Endothelial cell of hepatic sinusoid (primary cell): ENCODE data around the gene ZBTB12.
"Not testable (repeated sequence)": the region's sequence is repeated elsewhere in the genome, so short reads cannot be mapped to it uniquely, and the experiment has no call there.

ENCODE experiments used
- in situ Hi-C: cut with HindIII; loops from 2 replicates; pipeline ENCODE4 v1.10.0; 2017; ENCODE audit warnings: low sequenced_read_pairs

Gene ZBTB12

GRCh38 chr6:31901953-31902643 is at the start of gene ZBTB12:
ZBTB12 (minus strand) TSS chr6:31902086; CDS start chr6:31901305, 781 bp downstream.
- in situ Hi-C loops, result no loop called here

DNA sequence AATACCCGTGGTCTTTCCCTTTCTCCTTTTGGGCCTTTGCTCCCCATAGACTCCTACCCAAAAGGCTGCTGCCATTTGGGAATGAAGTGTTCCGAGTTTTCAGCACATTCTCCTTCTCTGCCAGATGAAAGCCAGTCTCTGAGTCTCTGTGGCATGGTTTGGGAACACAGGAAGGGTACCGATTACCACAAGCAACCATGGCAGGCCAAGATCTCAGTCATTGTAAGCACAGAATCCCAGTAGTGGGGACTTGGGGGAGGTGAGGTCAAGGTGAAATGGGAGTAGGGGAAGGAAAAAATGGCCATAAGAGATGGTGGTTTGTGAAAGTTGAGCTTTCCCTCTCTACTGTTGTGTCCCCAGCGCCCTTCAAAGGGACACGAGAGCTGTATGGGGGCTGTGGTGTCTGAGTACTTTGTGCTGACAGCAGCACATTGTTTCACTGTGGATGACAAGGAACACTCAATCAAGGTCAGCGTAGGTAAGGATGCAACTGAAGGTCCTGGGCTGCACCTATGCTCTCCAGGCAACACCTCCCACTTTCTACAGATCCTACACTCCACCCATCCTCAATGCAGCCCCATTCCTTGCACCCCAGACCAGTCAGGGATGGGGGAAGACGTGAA is 48.2 kb upstream of the ZBTB12 start:
- in situ Hi-C loops, result no loop called here

- in situ Hi-C loops, result no loop called here
These were observed 47.0 kb upstream of the ZBTB12 start for GRCh38 chr6:31948753-31949413.

DNA sequence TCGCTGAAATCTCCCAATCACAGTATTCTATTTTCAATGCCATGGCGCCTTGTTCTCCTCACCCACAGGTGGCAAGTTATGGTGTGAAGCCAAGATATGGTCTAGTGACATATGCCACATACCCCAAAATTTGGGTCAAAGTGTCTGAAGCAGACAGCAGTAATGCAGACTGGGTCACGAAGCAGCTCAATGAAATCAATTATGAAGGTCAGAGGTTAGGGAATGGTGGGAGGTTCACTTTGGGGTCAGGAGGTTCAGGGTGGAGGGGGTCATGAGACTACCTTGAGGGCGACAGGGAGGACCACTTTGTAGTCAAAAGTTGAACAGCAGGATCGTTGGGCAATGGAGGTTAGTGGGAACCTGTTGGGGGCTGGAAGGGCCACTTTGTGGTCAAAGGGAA is 46.4 kb upstream of the ZBTB12 start:
- in situ Hi-C loops, result no loop called here

GRCh38 chr6:31947864-31948263 is 46.0 kb upstream of the ZBTB12 start:
- in situ Hi-C loops, result no loop called here

DNA sequence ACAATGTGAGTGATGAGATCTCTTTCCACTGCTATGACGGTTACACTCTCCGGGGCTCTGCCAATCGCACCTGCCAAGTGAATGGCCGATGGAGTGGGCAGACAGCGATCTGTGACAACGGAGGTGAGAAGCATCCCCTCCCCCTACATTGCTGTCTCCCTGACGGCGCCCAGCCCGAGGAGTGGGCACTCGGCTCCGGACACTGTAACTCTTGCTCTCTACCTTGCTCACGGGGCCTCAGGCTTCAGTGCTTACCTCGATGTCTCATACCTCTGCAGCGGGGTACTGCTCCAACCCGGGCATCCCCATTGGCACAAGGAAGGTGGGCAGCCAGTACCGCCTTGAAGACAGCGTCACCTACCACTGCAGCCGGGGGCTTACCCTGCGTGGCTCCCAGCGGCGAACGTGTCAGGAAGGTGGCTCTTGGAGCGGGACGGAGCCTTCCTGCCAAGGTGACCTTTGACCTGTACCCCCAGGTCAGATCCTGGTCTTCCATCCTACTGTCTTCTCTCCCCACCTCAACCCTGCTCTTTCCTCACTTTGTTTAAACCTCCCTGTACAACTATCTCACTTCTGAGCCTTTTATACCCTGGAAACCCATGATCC is 45.3 kb upstream of the ZBTB12 start:
- in situ Hi-C loops, result no loop called here

DNA sequence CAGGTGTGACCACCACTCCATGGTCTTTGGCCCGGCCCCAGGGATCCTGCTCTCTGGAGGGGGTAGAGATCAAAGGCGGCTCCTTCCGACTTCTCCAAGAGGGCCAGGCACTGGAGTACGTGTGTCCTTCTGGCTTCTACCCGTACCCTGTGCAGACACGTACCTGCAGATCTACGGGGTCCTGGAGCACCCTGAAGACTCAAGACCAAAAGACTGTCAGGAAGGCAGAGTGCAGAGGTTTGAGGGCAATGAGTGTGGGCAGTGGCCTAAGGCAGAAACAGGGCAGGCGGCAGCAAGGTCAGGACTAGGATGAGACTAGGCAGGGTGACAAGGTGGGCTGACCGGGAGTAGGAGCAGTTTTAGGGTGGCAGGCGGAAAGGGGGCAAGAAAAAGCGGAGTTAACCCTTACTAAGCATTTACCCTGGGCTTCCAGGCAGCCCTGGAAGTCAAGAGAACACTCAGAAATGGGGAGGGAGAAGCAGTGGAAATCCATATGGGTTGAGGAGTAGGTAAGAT is 44.5 kb upstream of the ZBTB12 start:
- in situ Hi-C loops, result no loop called here

GRCh38 chr6:31945507-31946369 is 43.9 kb upstream of the ZBTB12 start, which contains the start of gene CFB:
CFB (plus strand) TSS chr6:31946095; CDS start chr6:31946222, 127 bp downstream.
- in situ Hi-C loops, result no loop called here

- in situ Hi-C loops, result no loop called here
These were observed 43.2 kb upstream of the ZBTB12 start for GRCh38 chr6:31945154-31945506.

GRCh38 chr6:31943742-31944141 is 41.9 kb upstream of the ZBTB12 start:
- in situ Hi-C loops, result no loop called here

DNA sequence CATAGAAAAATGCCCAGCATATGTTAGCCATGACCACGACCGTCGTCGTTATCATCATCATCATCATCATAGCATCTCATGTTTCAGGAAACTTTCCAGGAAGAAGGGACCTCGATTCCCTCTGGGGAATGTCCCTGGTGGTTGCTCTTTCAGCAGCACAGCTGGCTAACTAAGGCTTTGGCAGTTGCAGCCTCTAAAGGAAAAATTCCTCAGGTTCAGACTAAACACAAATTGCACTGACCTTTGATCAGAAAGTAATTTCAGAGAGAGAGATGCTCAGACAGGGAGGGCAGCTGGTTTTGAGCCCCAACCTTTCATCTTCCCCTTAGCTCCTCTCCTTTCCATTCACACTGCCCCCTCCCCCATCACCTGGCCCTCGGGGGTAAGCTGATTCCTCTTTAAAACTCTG is 38.4 kb upstream of the ZBTB12 start:
- in situ Hi-C loops, result no loop called here

DNA sequence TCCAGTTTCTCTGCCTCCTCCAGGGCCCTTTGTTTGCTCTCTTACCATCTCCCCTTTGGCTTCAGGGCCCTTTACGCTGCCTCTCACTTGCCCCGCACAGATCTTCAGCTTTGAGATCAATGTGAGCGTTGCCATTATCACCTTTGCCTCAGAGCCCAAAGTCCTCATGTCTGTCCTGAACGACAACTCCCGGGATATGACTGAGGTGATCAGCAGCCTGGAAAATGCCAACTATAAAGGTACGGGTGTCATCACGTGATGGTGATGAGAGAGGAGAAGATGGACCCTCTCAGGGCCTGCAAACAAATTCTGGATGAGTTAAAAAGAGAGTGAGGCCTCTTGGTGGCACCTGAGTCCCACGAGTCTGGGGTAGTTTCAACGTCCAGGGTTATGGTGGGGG is 33.9 kb upstream of the ZBTB12 start:
- in situ Hi-C loops, result no loop called here

- in situ Hi-C loops, result no loop called here
These were observed 33.1 kb upstream of the ZBTB12 start for GRCh38 chr6:31935021-31935420.

DNA sequence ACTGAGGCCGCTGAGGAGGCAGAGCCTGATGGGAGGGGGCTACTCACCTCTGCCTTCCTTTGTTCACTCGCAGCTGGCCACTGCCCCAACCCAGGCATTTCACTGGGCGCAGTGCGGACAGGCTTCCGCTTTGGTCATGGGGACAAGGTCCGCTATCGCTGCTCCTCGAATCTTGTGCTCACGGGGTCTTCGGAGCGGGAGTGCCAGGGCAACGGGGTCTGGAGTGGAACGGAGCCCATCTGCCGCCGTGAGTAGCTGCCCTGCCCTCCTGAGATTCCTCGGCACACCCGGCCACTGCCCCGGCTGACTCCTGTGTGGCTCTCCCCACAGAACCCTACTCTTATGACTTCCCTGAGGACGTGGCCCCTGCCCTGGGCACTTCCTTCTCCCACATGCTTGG is 31.7 kb upstream of the ZBTB12 start:
- in situ Hi-C loops, result no loop called here

- in situ Hi-C loops, result not testable (repeated sequence)
These were observed 30.3 kb upstream of the ZBTB12 start for GRCh38 chr6:31932137-31932536.

DNA sequence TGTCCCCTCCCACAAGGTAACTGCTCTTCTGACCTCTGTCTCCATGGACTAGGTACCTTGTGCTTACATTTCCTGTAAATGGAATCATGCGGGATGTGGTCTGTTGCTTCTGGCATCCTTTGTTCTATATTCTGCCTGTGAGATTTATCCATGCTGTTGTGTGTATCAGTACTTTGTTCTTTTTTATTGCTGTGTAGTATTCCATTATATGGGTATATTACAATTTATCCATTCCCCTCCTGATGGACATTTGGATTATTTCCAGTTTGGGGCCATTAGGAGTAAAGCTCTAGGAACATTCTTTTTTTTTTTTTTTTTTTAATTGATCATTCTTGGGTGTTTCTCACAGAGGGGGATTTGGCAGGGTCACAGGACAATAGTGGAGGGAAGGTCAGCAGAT is 29.1 kb upstream of the ZBTB12 start:
- in situ Hi-C loops, result no loop called here

DNA sequence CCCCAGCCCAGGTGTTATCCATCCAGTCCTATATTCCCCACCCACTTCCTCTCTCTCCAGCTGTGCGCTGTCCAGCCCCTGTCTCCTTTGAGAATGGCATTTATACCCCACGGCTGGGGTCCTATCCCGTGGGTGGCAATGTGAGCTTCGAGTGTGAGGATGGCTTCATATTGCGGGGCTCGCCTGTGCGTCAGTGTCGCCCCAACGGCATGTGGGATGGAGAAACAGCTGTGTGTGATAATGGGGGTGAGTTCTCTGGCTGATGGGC is 26.7 kb upstream of the ZBTB12 start:
- in situ Hi-C loops, result no loop called here

DNA sequence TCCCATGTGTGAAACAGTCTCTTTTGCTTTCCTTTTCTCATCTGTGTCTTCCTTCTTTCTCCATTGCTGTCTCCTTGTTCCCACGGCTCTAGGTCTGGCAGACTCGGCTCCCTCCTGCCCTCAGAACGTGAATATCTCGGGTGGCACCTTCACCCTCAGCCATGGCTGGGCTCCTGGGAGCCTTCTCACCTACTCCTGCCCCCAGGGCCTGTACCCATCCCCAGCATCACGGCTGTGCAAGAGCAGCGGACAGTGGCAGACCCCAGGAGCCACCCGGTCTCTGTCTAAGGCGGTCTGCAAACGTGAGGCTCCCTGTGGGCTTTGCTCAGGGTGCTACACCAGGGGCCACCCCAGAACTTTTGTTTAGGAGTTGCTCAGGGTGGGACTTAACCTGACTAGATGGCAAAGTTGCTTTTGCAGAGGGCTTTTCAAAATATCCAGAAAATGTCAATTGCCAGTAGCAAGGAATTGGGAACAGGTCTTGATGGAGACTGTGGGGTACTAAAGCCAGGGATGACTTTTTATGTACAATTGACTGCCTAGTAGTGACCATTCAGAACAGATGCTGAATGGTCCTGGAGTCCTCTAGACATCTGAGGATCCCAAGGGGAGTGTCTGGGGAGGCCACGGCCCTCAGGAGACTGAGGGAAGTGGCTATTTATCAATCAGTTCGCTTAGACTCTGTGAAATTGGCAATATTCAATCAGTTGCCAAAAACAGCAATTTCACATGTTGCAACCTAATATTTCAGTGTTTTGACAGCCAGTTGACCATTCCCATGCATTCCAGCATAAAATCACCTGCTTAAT is 26.2 kb upstream of the ZBTB12 start:
- in situ Hi-C loops, result no loop called here

DNA sequence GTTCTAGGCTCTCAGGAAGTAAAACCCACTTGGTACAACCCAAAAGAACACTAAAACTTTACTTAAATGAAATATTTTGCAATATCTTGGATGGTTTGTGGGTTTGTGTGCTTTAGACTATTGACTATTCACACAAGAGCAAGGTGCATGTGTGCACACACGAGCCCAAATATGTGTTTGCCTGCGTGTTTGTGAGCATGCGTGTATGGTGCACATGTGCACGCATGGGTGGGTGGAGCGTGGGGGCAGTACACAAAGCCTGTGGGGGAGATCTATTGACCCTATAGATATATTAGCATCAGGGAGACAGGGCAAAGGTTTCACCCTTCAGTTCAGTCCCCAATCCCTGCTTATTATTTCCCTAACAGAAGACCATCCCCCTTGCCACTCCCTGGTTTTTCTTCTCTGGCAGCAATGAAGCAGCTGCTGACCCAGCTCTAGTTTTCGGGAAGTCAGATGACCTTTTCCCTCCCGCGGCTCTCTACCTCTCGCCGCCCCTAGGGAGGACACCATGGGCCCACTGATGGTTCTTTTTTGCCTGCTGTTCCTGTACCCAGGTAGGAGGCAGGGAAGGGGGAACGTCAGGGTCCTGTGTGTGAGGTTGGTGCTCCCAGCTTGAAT is 25.5 kb upstream of the ZBTB12 start, which contains the start of gene C2:
TSS of gene C2 (plus strand) at position 476 of the 621 bp plus-strand sequence. CDS start at position 512, 36 bp downstream.
- in situ Hi-C loops, result no loop called here
